ENCODE measurements around the gene SERAC1. TPM values are rescaled to one million over a fixed set of nuclear protein-coding genes. Genes with fewer than 3 reads are reported as not detected.
A peak's percentile ranks its signal among the peaks of the same experiment; 100 is the strongest.

The SERAC1 gene
- total RNA-seq, 4 donors from 2014 or later = 6.5 to 15.7 (median 6.8) TPM

DNA sequence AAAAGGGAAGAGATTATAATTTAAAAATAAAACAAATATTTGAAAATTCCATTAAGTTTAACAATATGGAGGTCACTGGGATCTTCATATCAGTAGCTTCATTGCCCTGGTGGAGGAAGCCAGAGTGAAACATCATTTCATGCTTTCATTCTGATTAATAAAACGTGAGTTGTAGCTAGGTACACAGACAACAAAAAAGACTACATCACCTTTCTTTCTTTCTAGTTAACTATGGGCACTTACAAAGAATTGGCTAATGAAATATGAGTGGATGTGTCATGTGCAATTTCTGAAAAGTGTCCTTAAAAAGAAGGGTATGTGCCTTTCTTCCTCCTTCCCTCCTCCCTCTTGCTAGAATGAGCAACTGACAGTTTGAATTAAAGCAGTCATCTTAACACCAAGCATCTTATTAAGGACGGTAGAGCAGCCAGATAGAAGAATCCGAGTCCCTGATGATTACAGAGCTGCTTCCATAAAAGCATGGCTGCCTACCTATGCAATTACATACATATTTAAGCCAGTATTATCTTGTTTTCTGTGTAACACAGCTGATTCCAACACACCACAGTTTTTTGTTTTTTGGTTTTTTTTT, 3.4 kb downstream of the SERAC1 start:
- peaks cover 0 to 4% (median 0%) of the 10 kb centered on the region in 4 donors for H3K4me1 ChIP-seq
- no peak overlapping the region for H3K27ac ChIP-seq
- TF ChIP-seq POLR2A (IDR thresholded peaks at IDR 0.05) = no peak
- TF ChIP-seq, protein P1, sequence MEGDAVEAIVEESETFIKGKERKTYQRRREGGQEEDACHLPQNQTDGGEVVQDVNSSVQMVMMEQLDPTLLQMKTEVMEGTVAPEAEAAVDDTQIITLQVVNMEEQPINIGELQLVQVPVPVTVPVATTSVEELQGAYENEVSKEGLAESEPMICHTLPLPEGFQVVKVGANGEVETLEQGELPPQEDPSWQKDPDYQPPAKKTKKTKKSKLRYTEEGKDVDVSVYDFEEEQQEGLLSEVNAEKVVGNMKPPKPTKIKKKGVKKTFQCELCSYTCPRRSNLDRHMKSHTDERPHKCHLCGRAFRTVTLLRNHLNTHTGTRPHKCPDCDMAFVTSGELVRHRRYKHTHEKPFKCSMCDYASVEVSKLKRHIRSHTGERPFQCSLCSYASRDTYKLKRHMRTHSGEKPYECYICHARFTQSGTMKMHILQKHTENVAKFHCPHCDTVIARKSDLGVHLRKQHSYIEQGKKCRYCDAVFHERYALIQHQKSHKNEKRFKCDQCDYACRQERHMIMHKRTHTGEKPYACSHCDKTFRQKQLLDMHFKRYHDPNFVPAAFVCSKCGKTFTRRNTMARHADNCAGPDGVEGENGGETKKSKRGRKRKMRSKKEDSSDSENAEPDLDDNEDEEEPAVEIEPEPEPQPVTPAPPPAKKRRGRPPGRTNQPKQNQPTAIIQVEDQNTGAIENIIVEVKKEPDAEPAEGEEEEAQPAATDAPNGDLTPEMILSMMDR (IDR thresholded peaks at IDR 0.05) = no peak
- H3K27me3 ChIP-seq = no peaks in the 10 kb centered on the region
- H3K9me3 ChIP-seq = no peaks in the 10 kb centered on the region
- H3K4me3 ChIP-seq = no peak overlapping the region
- no peaks in the 10 kb centered on the region for H3K36me3 ChIP-seq
- DNase-seq = no peak

DNA sequence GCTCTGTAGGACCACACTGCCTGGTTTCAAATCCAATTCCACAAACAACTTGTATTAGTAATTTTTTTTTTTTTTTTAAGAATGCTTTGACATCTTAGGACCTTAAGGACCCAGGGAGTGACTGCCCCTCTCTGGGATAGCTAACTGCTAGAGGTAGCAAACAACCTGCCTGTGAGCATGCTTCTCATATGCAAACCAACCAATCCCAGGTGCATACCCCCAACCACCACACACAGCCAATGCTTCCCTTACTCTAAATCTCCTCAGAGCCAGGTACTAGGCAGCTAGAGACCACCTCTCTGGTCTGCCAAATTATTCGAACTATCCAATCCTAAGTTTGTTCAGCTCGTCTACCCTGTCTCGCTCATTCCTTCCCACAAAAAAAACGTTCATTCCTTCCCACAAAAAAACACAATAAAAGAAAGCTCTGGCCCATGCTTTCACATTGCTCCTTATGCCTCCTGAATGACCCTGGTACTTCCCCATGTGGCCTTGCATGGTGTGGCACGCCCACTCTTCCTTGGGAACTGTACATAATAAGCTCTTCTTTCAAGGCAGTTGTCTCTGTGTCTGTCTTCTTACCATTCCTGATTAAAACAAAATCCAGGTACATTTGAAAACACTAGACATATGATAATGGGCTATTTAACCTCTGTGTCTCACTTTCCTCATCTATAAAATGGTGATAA, 6.4 kb downstream of the SERAC1 start:
- DNase-seq = no peak
- TF ChIP-seq, protein P1 (IDR thresholded peaks at IDR 0.05) = peak in 1 of 6 experiments; percentile 16
- no peak for TF ChIP-seq POLR2A (IDR thresholded peaks at IDR 0.05)
- no peak overlapping the region for H3K27ac ChIP-seq
- H3K36me3 ChIP-seq = no peaks in the 10 kb centered on the region
- H3K4me3 ChIP-seq = no peak overlapping the region
- no peaks in the 10 kb centered on the region for H3K4me1 ChIP-seq
- H3K27me3 ChIP-seq = no peaks in the 10 kb centered on the region
- H3K9me3 ChIP-seq = no peaks in the 10 kb centered on the region

DNA sequence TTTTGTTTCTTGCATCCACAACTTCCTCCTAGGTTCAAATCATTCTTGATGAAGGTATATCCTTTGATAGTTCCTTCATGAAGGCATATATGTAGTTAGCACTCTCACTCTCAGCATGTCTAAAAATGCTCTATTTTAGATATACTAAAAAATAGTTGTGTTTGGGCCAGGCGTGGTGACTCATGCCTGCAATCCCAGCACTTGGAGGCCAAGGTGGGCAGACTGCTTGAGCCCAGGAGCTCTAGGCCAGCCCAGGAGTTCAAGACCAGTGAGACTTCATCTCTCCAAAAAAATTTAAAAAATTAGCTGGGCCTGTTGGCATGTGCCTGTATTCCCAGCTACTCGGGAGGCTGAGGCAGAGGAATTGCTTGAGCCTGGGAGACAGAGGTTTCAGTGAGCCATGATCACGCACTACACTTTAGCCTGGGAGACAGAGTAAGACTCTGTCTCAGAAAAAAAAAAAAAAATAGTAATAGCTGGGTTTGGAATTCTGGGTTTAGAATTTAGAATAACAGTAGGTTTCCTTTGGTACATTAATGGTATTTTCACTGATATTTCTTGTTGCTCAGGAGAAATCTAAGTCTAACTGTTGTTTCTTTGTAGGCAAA, 7.0 kb downstream of the SERAC1 start:
- H3K4me3 ChIP-seq = no peak overlapping the region
- no peak overlapping the region for H3K27ac ChIP-seq
- no peaks in the 10 kb centered on the region for H3K27me3 ChIP-seq

DNA sequence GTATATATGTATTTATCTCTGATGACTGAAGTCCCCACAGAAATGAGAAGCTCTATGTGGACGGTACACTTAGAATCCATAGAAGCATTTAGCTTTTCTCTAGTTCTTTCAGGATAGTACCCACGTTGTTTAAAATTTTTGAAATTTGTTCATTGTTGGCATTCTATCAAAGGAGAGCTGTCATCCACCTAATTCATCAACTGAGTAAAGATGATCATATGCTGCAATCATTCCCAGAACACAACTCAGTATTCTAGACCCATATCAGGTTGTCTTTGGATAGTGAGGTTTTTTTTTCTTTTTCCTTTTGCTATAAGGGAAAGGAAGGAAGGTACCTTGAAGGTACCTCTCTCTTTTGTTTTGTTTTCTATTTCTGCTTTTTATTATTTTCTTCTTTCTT, 9.3 kb downstream of the SERAC1 start:
- H3K4me3 ChIP-seq = no peak overlapping the region
- no peak for TF ChIP-seq POLR2A (IDR thresholded peaks at IDR 0.05)
- TF ChIP-seq, protein P1 (IDR thresholded peaks at IDR 0.05) = no peak
- no peaks in the 10 kb centered on the region for H3K36me3 ChIP-seq
- no peaks in the 10 kb centered on the region for H3K4me1 ChIP-seq
- no peaks in the 10 kb centered on the region for H3K9me3 ChIP-seq
- no peaks in the 10 kb centered on the region for H3K27me3 ChIP-seq
- H3K27ac ChIP-seq = no peak overlapping the region
- DNase-seq = no peak

More for the DNA sequence above, 7.0 kb downstream of the SERAC1 start:
- no peaks in the 10 kb centered on the region for H3K4me1 ChIP-seq
- DNase-seq = no peak
- no peaks in the 10 kb centered on the region for H3K9me3 ChIP-seq
- no peaks in the 10 kb centered on the region for H3K36me3 ChIP-seq
- TF ChIP-seq, protein P1 (IDR thresholded peaks at IDR 0.05) = no peak
- TF ChIP-seq POLR2A (IDR thresholded peaks at IDR 0.05) = no peak

DNA sequence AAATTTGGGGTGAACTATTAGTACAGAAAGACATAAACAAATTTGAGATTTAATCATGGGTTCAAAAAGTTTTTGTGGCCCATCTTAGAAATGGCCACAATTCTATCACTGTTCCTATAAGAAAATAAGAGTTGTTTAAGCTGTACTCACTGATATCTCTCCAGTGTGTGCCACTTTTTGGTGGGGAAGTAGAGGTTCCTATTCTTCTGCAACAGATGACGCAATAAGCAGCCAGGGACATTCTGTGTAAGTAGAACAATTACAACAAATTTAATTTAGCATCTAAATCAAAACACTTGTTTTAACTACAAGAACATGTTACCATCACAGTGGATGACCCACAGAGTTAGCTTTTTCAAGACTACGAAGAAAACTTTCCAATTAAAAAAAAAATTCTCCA, 9.9 kb downstream of the SERAC1 start:
- DNase-seq = no peak
- Histone ChIP-seq H3K36me3 (no peaks in the 10 kb centered on the region), H3K9me3 (no peaks in the 10 kb centered on the region), H3K27me3 (no peaks in the 10 kb centered on the region), H3K4me1 (no peaks in the 10 kb centered on the region), H3K4me3 (no peak overlapping the region), H3K27ac (no peak overlapping the region)
- TF ChIP-seq, protein P1 (IDR thresholded peaks at IDR 0.05) = no peak
